ENCODE results near the gene SEMA3E.

SEMA3E gene

DNA sequence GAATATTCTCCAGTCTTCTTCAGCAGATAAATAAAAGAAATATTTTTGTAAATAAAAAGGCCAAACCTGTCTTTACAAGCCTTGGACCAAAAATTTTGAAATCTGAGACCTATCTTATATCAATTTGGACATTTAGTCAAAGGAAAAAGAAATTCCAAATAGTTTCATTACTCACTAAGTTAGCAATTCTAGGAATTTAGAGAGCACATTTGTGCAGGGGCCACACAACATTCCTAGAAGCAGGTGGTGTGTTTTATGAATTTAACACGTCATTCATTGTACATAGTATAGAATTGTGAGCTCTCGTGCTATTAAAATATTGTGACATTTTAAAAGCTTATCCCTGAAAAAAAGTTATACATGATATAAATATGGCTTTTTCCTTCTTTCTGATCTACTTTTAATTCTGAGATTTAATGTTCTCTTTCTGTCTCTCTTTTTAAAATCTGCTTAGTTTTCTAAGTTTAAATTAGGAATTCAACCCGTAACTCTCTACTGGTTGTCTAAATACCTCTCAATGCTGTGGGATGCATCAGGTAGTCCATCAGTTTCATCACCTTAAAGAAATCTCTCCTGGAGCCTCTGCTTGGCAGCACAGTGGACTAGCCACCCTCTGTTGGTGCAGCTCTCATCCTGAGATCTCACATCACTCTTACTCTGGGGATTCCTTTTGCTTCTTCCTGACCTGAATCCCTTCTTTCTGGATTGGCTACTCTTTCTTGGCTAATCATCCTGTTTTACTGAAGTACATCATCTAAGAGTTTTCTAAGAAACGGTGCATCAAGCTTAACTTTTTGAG is 124.5 kb downstream of the SEMA3E start:
- Histone ChIP-seq H3K9me3 (ENCODE audit: low read length) (no peaks in the 10 kb centered on the region), H3K79me2 (ENCODE audit: insufficient read depth, low read length) (no peaks in the 10 kb centered on the region), H3K4me3 (ENCODE audit: low read depth, low read length, poor library complexity, severe bottlenecking) (no peak overlapping the region), H2AFZ (ENCODE audit: low read length) (no peak overlapping the region), H3K27me3 (ENCODE audit: insufficient read depth, low read length) (no peaks in the 10 kb centered on the region), H4K20me1 (ENCODE audit: insufficient read depth, low read length) (no peaks in the 10 kb centered on the region), H3K27ac (ENCODE audit: low read depth, low read length, poor library complexity, severe bottlenecking) (no peak overlapping the region), H3K36me3 (ENCODE audit: insufficient read depth, low read length) (no peaks in the 10 kb centered on the region), H3F3A (ENCODE audit: insufficient read depth, low read length) (no peaks in the 10 kb centered on the region), H3K9ac (ENCODE audit: low read length) (no peak overlapping the region), H3K9me2 (ENCODE audit: low read depth, low read length) (no peaks in the 10 kb centered on the region), H3K4me1 (ENCODE audit: insufficient read depth, low read length, severe bottlenecking) (no peaks in the 10 kb centered on the region), H3K4me2 (ENCODE audit: low read length) (no peak overlapping the region)
- TF ChIP-seq, protein P1, sequence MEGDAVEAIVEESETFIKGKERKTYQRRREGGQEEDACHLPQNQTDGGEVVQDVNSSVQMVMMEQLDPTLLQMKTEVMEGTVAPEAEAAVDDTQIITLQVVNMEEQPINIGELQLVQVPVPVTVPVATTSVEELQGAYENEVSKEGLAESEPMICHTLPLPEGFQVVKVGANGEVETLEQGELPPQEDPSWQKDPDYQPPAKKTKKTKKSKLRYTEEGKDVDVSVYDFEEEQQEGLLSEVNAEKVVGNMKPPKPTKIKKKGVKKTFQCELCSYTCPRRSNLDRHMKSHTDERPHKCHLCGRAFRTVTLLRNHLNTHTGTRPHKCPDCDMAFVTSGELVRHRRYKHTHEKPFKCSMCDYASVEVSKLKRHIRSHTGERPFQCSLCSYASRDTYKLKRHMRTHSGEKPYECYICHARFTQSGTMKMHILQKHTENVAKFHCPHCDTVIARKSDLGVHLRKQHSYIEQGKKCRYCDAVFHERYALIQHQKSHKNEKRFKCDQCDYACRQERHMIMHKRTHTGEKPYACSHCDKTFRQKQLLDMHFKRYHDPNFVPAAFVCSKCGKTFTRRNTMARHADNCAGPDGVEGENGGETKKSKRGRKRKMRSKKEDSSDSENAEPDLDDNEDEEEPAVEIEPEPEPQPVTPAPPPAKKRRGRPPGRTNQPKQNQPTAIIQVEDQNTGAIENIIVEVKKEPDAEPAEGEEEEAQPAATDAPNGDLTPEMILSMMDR (IDR thresholded peaks at IDR 0.05; ENCODE audit: low read length) = no peak

DNA sequence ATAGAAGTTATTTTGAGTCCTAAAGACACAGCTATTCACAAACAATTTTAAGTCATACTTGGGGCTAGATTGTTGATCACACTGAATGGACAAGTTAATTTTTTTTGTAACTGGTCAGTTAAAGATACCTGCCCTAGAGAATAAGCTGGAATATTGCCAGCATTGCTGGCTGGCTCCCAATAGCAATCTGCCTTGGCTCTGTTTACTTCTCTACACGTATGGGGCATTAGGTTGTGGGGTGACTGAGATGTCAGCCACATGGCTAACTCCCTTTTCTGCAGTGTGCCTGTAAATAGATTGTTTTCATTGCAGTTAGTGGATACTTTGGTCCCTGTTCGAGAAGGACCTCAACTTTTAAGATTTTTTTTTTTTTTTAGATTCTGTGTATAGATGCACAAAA is 128.2 kb downstream of the SEMA3E start:
- TF ChIP-seq, protein P1 (IDR thresholded peaks at IDR 0.05; ENCODE audit: low read length) = no peak
- TF ChIP-seq EZH2 (IDR thresholded peaks at IDR 0.05; ENCODE audit: borderline replicate concordance, low read length) = no peak
- Histone ChIP-seq H3K9me2 (ENCODE audit: low read depth, low read length) (no peaks in the 10 kb centered on the region), H2AFZ (ENCODE audit: low read length) (no peak overlapping the region), H3K9me3 (ENCODE audit: low read length) (no peaks in the 10 kb centered on the region), H3K9ac (ENCODE audit: low read length) (no peak overlapping the region), H4K20me1 (ENCODE audit: insufficient read depth, low read length) (no peaks in the 10 kb centered on the region), H3K4me1 (ENCODE audit: insufficient read depth, low read length, severe bottlenecking) (no peaks in the 10 kb centered on the region), H3K36me3 (ENCODE audit: insufficient read depth, low read length) (no peaks in the 10 kb centered on the region), H3K79me2 (ENCODE audit: insufficient read depth, low read length) (no peaks in the 10 kb centered on the region), H3K4me2 (ENCODE audit: low read length) (no peak overlapping the region), H3K27me3 (ENCODE audit: insufficient read depth, low read length) (no peaks in the 10 kb centered on the region), H3K27ac (ENCODE audit: low read depth, low read length, poor library complexity, severe bottlenecking) (no peak overlapping the region), H3K4me3 (ENCODE audit: low read depth, low read length, poor library complexity, severe bottlenecking) (no peak overlapping the region), H3F3A (ENCODE audit: insufficient read depth, low read length) (no peaks in the 10 kb centered on the region)

DNA sequence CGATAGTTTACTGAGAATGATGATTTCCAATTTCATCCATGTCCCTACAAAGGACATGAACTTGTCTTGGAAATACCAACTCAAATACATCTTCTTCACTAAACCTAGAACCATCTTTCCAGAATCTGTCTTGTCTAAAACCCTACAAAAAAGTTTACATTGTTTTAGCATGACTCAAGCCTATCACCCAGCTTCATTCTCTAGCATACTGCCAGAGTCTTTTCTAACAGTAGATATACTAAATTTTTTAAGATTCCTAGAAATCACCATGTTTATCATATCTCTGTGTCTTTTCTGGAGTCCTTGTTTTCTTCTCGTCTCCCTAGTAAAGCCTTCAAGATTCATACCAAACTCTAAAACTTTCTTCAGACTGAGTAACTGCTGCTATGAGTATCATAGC is 129.7 kb downstream of the SEMA3E start:
- no peak overlapping the region for H3K4me3 ChIP-seq (ENCODE audit: low read depth, low read length, poor library complexity, severe bottlenecking)
- no peak overlapping the region for H3K4me2 ChIP-seq (ENCODE audit: low read length)
- no peaks in the 10 kb centered on the region for H3K9me2 ChIP-seq (ENCODE audit: low read depth, low read length)
- no peak overlapping the region for H3K9ac ChIP-seq (ENCODE audit: low read length)
- H3F3A ChIP-seq (ENCODE audit: insufficient read depth, low read length) = no peaks in the 10 kb centered on the region
- H3K79me2 ChIP-seq (ENCODE audit: insufficient read depth, low read length) = no peaks in the 10 kb centered on the region
- H3K27ac ChIP-seq (ENCODE audit: low read depth, low read length, poor library complexity, severe bottlenecking) = no peak overlapping the region
- no peak for TF ChIP-seq EZH2 (IDR thresholded peaks at IDR 0.05; ENCODE audit: borderline replicate concordance, low read length)
- TF ChIP-seq, protein P1 (IDR thresholded peaks at IDR 0.05; ENCODE audit: low read length) = no peak
- H3K9me3 ChIP-seq (ENCODE audit: low read length) = no peaks in the 10 kb centered on the region
- no peaks in the 10 kb centered on the region for H3K36me3 ChIP-seq (ENCODE audit: insufficient read depth, low read length)
- no peaks in the 10 kb centered on the region for H3K27me3 ChIP-seq (ENCODE audit: insufficient read depth, low read length)
- H4K20me1 ChIP-seq (ENCODE audit: insufficient read depth, low read length) = no peaks in the 10 kb centered on the region
- no peaks in the 10 kb centered on the region for H3K4me1 ChIP-seq (ENCODE audit: insufficient read depth, low read length, severe bottlenecking)
- H2AFZ ChIP-seq (ENCODE audit: low read length) = no peak overlapping the region

Data from OCI-LY1 (cell line).